ENCODE data around the gene THOC6. TPM values are rescaled to one million over a fixed set of nuclear protein-coding genes. Genes with fewer than 3 reads are reported as not detected.

The THOC6 gene
- total RNA-seq, 1 experiment from 2014 or later, result 76.5 TPM

GRCh38 chr16:3021449-3022207 lies 2.2 kb upstream of the THOC6 start (continued):
- TF ChIP-seq ZBTB21 (CRISPR knock-in tag; IDR thresholded peaks at IDR 0.05; ENCODE audit: borderline replicate concordance) (no peak), USF2 (CRISPR knock-in tag; IDR thresholded peaks at IDR 0.05) (no peak), HMGA2 (CRISPR knock-in tag; IDR thresholded peaks at IDR 0.05) (no peak)

- ChIA-PET CTCF (interaction anchor here (0.9 to 8.6 kb wide), 9 partner anchors 8 to 39 kb away, joined by 3 to 360 read pairs (median 6); partner anchors contain the start of gene CLDN9), POLR2A (interaction anchor here (0.8 to 17.1 kb wide), 8 partner anchors 7 to 77 kb away, joined by 3 to 502 read pairs (median 6); partner anchors contain the start of genes CLDN9 and ZSCAN10)
- no peaks in the 10 kb centered on the region for H3K9me3 Mint-ChIP-seq
- peak overlapping the region; percentile 99 for H3K27ac Mint-ChIP-seq
- peaks cover 38% of the 10 kb centered on the region for H3K4me1 Mint-ChIP-seq
- TF ChIP-seq SP1 (CRISPR knock-in tag; conservative IDR thresholded peaks at IDR 0.05), result no peak
- 0 out of 2 replicates have a peak, but pooled peaks have one; percentile 41 for TF ChIP-seq TEAD4 (CRISPR knock-in tag; IDR thresholded peaks at IDR 0.05)
- no peak for TF ChIP-seq CREM (CRISPR knock-in tag; IDR thresholded peaks at IDR 0.05)
- no peak for TF ChIP-seq ZNF232 (CRISPR knock-in tag; IDR thresholded peaks at IDR 0.05)
- TF ChIP-seq ETV6 (CRISPR knock-in tag; IDR thresholded peaks at IDR 0.05), result 0 out of 2 replicates have a peak, but pooled peaks have one; percentile 24
- TF ChIP-seq JAZF1 (CRISPR knock-in tag; IDR thresholded peaks at IDR 0.05), result no peak
- ATAC-seq (no peak), DNase-seq (ENCODE audit: low spot score) (peak; percentile 84)
- H3K36me3 Mint-ChIP-seq, result peaks cover 18% of the 10 kb centered on the region
- H3K4me3 Mint-ChIP-seq, result peak overlapping the region; percentile 86
- H3K27me3 Mint-ChIP-seq (ENCODE audit: low read depth), result peaks cover 2% of the 10 kb centered on the region; the same call in 1 of the 2 replicates
These were observed 1.6 kb upstream of the THOC6 start for GRCh38 chr16:3022208-3022683.

GRCh38 chr16:3022684-3023414 lies 986 bp upstream of the THOC6 start:
- DNase-seq (ENCODE audit: low spot score), result no peak
- ChIA-PET CTCF (interaction anchor here (0.7 to 8.6 kb wide), 11 partner anchors 9 to 128 kb away, joined by 3 to 360 read pairs (median 6); partner anchors contain the start of genes CLDN9 and FLYWCH1), POLR2A (interaction anchor here (0.6 to 17.1 kb wide), 7 partner anchors 9 to 1231 kb away, joined by 3 to 502 read pairs (median 4); partner anchors contain the start of genes CLDN9 and ZSCAN10)
- Mint-ChIP-seq H3K27ac (peak overlapping the region; percentile 99), H3K36me3 (peaks cover 18% of the 10 kb centered on the region), H3K27me3 (ENCODE audit: low read depth) (peaks cover 2% of the 10 kb centered on the region; the same call in 1 of the 2 replicates), H3K4me1 (peaks cover 41% of the 10 kb centered on the region), H3K9me3 (no peaks in the 10 kb centered on the region), H3K4me3 (peak overlapping the region; percentile 86)
- no peak for ATAC-seq
- no peak for TF ChIP-seq ZBTB21 (CRISPR knock-in tag; IDR thresholded peaks at IDR 0.05; ENCODE audit: borderline replicate concordance)
- no peak for TF ChIP-seq FOXP4 (CRISPR knock-in tag; IDR thresholded peaks at IDR 0.05)
- TF ChIP-seq FOXJ3 (CRISPR knock-in tag; IDR thresholded peaks at IDR 0.05; ENCODE audit: borderline replicate concordance), result no peak
- peak; percentile 75 for TF ChIP-seq NFATC4 (CRISPR knock-in tag; IDR thresholded peaks at IDR 0.05)
- no peak for TF ChIP-seq EMX1 (CRISPR knock-in tag; IDR thresholded peaks at IDR 0.05)
- peak; percentile 57; the same call in 1 of the 2 replicates for TF ChIP-seq CREB1 (CRISPR knock-in tag; IDR thresholded peaks at IDR 0.05)
- TF ChIP-seq E2F1 (CRISPR knock-in tag; IDR thresholded peaks at IDR 0.05), result no peak
- no peak for TF ChIP-seq ZNF232 (CRISPR knock-in tag; IDR thresholded peaks at IDR 0.05)
- TF ChIP-seq ELF4 (CRISPR knock-in tag; IDR thresholded peaks at IDR 0.05; ENCODE audit: low read depth), result no peak
- 0 out of 2 replicates have a peak, but pooled peaks have one; percentile 16 for TF ChIP-seq GABPB1 (CRISPR knock-in tag; IDR thresholded peaks at IDR 0.05)
- TF ChIP-seq ZNF532 (CRISPR knock-in tag; IDR thresholded peaks at IDR 0.05; ENCODE audit: borderline replicate concordance), result no peak
- TF ChIP-seq RORB (CRISPR knock-in tag; IDR thresholded peaks at IDR 0.05), result no peak
- 0 out of 2 replicates have a peak, but pooled peaks have one; percentile 13 for TF ChIP-seq FOXK1 (CRISPR knock-in tag; IDR thresholded peaks at IDR 0.05)
- TF ChIP-seq NR2C2 (CRISPR knock-in tag; IDR thresholded peaks at IDR 0.05), result 0 out of 2 replicates have a peak, but pooled peaks have one; percentile 12
- no peak for TF ChIP-seq HMGA2 (CRISPR knock-in tag; IDR thresholded peaks at IDR 0.05)
- TF ChIP-seq ESRRA (CRISPR knock-in tag; IDR thresholded peaks at IDR 0.05; ENCODE audit: borderline replicate concordance), result peak; percentile 35; the same call in 1 of the 2 replicates

Measured in WTC11 (cell line).